Stimulated activated CD4-positive, alpha-beta T cell treated with anti-CD3 and anti-CD28 coated beads, Interleukin-2, amount 100 ng/mL, for 4 hours (primary cell): ENCODE results near the gene PCID2.
"Not testable (repeated sequence)": the region's sequence is repeated elsewhere in the genome, so short reads cannot be mapped to it uniquely, and the experiment has no call there.

Experiments
- DNase-seq: peaks from one replicate; pipeline ENCODE4 v3.0.0-alpha.2; 2020; ENCODE audit warnings: low read depth

Gene PCID2

DNA sequence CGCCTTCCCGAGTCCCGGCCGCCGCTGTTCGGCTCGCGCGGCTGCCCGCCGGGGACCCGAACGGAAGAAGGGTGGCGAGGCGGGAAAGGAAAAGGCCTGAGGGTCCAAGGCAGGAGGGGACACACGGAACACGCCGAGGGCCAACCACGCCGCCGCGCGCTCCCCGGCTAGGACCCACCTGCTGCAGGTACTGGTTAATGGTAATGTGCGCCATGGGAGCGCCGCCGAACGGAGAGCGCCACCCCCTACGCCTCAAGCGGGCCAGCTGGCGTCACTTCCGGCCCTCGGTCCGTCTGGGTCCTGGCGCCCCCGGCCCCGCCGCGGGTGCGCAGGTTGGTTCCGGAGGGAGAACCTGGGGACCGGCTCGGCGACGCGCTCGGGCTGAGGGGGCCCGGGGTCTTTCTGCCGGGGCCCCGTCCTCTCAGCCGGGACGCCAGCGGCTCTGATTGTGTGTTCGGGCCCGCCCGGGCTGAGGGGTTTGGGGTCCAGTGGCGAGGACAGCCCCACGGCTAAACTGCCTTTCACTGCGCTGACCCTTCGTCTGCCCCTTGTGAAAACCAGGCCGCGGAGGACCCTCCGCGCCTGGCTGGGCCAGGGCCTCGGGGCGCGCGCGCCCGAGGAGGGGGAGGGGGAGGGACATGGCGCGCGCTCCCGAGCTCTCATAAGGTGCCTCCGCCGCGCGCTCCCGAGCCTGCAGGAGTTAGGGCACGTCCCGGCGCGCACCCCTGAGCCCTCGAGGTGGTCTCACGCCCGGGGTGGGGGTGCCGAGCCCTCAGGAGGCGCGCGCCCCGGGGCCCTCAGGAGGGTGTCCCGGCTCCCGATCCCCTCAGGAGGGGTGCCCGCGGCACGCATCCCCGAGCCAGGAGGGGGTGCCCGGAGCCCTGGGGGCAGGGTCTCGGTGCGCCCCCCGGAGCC is at the start of gene PCID2:
Gene PCID2 (minus strand): TSS at position 249 of the 915 bp plus-strand sequence. CDS start 35 bp downstream, at position 214.
- DNase-seq, result peak; percentile 84

DNA sequence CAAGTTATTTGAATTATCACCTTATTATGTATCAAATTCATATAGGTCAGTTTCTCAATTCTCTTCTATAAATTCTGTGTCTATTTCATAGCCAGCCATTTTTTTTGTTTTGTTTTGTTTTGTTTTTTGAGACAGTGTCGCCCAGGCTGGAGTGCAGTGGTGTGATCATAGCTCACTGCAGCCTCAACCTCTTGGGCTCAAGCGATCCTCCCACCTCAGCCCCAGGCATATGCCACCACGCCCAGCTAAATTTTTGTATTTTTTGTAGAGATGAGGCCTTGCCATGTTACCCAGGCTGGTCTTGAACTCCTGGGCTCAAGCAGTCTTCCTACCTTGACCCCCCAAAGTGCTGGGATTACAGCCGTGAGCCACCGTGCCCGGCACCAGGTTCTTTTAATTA is 49.4 kb upstream of the PCID2 start:
- not testable (repeated sequence) for DNase-seq

DNA sequence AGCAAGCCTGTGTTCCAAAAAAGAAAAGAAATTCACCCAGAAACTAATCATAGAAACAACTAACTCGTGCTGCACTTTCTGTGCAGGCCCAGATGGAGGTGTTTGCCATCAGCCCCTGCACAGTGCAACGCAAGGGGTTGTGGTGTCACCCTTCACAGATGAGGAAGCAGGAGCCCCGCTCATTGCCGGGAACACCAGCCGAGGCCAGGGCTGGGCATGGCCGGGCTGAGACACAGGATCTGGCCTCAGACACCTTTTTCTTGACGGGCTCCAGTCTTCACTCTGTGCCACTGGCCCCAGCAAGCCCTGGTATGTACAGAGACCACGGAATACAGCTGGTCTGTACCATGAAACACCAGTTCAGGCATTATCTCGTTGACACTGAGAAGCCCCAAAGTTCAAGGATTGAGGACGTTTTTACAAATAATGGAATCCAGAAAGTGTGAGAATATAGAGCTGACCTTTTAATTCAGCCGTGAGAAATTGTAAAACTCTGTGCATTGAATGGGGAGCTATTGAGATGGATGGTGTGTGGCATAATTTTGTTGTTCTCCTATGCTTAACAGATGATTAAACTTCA is 44.1 kb upstream of the PCID2 start:
- no peak for DNase-seq

DNA sequence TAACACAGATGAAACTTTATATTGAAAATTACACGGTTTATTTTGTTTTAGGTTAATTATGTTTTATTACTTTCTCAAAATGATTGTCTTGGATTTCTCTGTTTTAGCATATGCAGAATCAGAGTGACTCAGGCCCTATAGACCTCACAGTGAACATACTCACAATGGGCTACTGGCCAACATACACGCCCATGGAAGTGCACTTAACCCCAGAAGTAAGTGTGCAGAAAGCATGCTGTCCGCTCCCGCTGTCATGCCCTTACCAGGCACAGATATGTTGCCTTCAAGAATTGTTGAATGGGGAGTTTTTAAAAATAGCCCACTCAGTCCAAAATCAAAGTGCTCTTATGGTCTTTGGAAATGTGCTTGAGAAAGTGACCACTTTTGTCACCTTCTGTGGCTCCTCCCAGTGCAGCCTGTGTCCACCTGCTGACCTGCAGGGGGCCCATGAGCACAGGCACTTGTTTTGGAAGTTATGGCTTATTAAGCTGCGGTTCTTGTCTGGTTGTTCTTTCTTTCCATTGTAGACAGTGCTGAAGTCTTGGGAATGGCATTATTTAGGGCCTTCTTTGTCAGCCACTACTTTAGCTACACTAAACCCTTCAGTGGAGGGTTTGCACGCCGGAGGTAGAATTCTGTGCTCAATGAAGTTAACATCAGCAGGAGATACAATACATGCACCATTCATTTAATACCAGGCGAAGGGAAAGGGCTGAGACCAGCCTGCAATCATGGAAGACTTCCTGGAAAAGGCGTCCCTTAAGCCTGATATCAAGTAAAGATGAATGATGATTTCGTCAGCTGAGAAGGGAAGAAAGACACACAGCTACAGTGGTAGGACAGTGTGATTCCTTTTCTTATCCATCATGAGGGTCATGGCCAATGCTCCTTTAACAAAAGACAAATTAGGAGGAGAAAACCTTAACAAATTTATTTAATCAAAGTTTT is 37.7 kb upstream of the PCID2 start:
- no peak for DNase-seq

DNA sequence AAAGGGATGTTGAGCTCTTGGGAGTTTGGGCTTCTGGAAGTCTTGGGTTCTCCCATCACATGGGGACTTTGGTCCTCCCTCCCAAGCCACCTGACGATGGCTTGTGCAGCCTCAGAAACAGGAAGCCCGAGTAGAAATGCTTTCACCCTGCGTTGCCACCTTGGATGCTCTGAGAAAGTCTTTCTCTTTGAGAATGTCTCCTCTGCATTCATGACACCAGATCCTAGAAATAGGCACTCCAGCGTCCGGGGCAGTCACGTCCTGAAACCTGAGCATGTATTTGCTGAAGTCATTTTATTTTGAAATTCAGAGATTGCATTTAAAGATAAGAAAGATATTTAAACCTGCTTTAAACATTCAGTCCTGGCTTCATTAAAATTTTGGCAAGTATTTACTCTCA is 35.4 kb upstream of the PCID2 start:
- no peak for DNase-seq

DNA sequence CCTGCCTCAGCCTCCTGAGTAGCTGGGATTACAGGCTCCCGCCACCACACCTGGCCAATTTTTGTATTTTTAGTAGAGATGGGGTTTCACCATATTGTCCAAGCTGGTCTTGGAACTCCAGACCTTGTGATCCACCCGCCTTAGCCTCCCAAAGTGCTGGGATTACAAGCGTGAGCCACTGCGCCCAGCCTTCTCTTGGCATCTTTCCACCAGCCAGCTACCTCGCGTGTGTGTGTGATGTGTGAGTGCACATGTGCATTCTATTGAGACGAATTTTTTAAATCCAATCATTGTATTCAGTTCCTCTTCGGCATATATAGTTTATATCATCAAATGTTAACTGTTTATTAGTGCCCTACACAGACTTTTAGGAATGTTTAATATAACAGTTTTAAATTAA is 33.2 kb upstream of the PCID2 start:
- DNase-seq, result not testable (repeated sequence)

DNA sequence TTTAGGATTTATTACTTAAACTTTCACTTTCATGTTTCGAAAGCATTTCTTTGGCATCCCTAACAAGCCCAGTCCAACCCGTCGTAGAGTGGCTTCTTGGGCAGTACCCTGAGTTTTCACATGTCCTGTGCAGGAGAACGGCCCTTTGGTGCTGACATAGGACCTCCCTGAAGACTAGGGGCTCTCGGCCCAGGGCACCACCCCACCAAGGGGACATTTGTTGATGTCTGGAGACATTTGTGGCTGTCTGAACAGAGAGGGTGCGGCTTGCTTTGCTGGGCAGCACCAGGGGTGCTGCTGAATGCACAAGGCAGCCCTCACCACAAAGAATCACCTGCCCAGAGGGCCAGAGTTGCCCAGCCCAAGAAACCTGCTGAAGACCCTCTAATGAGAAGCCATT is 31.5 kb upstream of the PCID2 start:
- no peak for DNase-seq

DNA sequence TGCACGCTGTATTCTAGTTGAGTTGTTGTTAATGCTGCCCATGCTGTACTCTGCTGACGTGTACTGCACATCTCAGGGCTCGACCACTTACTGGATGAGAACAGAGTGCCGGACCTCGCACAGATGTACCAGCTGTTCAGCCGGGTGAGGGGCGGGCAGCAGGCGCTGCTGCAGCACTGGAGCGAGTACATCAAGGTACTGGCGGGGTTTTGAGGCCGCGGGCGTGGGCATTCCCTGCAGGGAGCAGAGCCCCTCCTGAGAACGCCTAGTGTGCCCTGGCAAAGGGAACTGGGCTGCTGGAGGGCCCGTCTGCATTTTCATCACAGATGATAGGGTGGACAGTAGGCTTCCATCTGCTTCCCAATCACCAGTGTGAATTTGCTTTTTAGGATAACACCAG is 30.9 kb upstream of the PCID2 start:
- no peak for DNase-seq

DNA sequence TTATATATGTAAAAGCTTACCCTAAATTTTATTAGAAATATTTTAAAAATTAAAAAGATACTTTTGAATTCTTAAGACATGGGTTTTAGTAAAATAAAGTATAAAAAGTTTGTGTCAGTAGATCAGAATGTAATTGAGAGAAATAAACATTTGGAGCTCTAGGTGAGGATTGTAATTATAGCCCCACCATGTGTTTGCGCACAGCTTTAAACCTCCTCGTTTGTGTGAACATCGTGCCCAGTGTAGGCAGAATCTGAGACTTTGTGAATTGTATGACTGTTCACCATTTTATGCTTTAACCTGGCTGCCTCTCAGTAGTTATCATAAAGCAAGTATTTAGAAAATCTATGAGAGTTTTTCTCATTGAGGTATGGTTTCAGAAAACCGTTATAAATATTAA is 30.1 kb upstream of the PCID2 start:
- no peak for DNase-seq

DNA sequence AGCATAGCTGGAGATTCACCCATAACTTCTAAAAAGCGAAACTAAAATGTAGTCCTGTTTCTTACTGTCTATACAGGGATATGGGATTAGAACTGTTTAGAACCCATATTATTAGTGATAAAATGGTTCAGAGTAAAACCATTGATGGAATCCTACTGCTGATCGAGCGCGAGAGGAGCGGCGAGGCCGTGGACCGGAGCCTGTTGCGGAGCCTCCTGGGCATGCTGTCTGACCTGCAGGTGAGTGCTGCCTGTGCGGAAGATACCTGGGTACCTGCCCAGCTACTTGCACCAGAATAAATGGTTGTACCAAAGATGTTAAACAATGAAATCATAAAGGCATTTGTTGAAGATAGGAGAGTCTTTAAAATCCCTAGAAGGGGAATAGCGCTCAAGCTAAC is 24.6 kb upstream of the PCID2 start:
- DNase-seq, result no peak

DNA sequence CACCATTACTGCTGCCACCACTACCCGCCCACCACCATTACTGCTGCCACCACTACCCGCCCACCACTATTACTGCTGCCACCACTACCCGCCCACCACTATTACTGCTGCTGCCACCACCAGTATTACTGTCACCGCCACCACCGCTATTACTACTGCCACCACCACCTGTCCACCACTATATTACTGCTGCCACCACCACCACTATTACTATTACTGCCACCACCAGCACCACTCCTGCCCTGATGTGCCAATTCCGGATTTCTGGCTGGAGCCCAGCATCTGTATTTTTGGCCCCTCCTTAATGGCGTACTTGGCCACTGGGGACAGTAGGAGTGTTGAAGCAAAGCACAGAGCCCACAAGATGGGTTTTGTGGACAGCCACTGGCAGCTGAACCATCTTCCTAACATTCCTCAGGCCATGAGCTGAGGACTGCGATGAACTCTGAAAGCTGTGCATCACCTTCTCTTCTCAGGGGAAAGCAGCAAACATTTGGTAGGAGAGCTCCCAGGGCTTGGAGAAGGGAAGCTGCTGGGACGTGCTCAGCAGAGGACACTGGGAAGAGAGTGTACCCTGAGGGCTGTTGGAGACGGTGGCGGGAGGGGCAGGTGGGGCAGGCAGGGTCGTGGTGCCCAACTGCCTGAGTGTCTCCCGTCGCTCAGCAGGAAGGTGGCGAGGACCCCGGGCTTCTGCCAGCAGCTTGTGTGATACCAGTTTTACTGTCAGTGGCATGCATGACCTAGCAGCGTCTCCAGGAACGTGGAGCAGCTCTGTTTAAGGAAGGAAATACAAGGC is 23.9 kb upstream of the PCID2 start:
- DNase-seq, result no peak

DNA sequence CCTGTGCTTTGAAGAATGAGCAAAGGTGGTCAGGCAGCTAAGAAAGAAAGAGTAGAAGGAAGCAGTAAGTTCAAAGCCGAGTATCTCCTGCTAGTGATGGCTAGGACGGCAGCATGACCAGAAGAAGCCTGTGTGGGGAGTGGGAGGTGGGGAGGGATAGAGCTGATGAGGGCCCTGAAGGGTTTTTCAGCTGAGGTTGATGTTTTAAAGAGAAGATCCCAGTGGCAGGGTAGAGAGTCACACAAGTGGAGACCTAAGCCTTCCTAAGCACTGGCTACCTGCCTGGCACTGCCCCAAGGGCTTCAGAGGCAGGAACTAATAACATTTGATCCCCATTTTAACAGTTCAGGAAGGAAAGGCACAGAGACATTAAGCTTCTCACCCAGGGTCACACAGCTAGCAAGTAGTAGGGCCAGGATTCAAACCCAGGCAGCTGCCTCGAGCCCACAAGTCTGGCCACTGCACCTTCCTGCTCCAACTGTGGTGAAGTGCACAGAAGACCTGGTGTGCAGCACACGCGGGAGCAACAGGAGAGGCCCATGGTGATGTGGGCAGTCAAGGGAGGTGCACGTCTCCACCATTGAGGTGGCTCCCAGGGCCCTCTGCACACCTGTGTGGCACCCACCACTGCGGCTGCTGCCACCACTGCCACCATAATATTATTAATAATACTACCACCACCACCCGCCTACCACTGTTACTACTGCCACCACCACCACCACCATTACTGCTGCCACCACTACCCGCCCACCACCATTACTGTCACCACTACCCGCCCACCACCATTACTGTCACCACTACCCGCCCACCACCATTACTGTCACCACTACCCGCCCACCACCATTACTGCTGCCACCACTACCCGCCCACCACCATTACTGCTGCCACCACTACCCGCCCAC is 23.1 kb upstream of the PCID2 start:
- DNase-seq, result peak; percentile 55

DNA sequence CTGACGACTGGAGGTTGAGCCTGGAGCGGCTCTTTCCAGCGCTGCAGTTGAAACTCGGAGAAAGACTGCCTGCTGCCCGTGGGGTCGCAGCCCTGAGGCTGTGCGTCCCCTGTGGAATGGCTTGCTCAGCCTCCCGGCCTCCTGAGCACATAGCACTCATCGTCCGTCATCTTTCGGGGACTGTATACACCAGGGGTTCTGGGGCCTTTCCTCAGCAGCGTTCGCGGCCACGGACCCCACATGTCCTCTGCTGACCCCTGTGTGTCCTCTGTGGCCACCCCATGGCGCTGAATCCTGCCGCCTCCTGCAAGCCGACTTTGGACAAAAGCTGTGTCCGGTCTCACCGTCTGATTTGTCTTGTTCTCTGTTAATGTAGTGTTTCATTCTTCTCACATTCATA is 21.3 kb upstream of the PCID2 start:
- no peak for DNase-seq

DNA sequence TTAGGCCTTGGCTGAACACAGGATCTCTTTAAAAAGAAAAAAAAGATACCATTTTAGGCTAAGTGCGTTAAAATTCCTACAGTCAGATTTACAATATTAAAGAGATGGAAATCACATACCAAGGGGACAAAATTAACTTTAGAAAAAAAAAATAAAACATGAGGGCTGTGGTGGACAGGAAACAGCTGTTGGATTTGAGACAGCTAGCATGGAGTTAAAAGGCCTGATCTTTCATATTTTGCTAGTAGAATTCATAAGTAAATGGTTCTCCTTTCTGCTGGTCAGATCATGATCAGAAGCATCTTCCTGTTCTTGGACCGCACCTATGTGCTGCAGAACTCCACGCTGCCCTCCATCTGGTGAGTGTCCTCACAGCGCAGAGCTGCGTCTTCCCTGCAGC is 20.7 kb upstream of the PCID2 start:
- DNase-seq, result no peak

DNA sequence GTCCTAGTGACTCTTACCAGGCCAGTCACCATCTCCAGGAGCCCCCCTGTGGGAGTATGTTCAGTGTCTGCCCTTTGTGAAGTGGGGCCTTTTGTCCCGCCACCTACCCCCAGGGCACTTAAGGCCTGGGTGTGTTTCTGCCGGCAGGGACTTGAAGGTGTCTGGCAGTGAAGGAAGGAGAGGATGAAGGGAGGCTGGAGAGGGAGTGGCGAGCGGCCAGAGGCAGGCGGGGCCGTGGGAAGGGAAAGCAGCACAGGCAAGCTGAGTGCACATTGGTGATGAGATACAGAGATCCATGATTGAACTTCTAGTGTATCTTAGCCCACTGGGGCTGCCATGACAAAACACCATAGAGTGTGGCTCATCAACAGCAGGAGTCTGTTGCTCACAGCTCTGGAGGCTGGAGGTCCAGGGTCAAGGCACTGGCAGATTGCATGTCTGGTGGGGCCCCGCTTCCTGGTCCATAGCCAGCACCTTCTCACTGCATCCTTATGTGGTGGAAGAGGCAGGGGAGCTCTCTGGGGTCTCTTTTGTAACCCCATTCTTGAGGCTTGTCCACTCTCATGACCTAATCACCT is 18.5 kb upstream of the PCID2 start:
- no peak for DNase-seq

DNA sequence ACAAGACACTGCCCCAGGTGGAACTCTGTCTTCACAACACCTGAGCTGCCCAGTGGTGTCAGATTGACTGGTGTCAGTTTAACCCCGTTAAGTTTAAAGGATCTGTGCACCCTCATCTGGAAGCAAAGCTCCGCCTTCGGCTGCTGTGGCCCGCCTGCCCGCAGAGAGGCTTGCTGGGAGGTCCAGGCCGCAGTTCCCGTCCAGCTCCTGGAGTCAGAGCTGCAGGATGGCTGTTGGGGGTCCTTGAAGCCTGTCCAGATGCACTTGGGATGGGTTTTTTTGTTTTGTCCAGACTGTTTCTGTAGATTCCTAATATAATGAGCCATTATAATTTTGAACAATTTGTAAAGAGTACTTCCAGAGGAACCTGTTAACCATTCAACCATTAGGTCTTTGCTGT is 17.0 kb upstream of the PCID2 start:
- DNase-seq, result no peak

DNA sequence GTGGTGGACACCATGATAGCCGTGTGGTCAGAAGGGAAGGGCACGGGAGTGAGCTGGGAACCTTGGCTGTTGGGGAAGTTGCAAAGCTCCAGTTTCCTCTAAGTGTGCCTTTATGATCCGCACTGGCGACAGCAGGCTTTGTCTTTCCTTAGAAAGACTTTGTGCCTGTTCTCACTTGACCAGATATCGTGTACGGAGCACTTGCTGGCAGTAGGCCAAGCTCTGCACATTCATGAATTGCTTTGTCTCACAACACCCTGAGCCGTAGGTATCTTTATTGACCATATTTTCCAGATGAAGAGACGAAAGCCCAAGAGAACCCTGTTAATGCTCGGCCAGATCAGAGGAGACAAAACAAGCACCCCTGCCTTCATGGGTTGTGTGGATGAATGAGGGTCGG is 16.0 kb upstream of the PCID2 start:
- DNase-seq, result no peak

DNA sequence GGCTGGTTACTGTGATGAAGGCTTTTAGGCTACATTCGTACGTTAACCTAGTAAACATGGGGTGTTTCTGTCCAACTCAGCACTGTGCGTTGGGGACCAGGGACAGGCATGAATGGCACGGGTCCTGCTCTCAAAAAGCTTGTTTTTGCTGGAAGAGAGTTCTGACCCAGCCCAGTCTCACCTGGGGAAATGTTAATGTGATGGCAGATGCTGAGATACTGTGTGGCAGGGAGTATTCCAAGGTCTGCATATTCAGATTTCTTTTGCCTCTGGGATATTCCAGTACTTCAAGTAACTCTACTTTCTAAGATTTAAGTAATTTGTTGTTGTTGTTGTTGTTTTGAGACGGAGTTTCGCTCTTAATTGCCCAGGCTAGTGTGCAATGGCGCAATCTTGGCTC is 14.6 kb upstream of the PCID2 start:
- DNase-seq, result no peak

DNA sequence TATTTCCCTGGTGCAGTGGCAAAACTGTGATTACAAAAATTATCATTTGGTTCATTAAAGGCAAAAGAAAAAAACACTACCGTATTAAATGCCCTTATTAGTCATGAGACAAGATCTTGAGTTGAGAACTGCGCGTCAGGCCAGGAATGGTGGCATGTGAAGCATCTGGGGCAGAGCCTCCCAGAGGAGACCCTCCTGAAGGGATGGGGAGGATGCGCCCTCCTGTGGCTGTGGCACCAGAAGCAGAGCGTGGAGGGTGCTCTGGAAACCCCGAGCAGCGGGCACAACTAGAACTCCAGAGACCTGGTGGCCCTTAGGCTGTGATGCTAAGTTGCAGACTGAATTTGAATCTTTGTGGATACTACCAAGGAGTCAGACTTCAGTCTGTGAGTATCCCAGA is 12.4 kb upstream of the PCID2 start:
- DNase-seq, result no peak

DNA sequence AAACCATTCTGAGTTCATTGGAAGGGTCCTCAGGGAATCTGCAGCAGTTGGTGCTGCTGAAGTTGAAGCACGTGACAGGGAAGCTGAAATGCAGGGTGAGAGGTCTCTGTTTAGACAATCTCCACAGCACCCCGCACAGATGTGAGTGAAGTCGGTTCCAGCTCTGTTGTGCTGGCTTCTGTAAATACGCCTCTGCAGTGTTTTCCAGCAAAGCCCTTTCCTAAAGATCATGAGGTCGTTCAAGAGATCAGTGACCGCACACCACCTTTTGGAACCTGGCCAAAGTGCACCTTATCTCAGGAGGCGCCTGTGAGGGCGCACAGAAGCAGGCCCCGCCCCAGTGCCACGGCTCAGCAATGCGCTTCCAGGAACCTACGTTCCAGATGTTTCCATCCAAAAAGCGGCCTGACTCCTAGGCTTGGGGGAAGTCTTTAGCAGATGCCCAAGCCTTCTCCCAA is 11.7 kb upstream of the PCID2 start:
- no peak for DNase-seq
